ENCODE measurements around the gene SALL4.

DNA sequence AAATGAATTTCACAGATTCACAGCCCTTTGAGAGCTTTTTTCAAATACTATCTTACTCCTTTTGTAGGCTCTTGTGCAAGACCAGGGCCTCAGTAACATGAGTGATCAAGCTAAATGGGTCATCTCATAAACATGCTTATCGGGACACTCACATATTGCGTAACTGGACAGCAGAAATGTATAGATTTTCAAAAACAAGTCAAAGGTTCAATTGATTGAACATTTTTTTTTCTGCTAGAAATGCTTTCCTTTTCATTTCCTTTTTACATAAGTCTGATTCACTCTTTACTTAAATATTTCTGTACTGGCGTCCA is 8.7 kb upstream of the SALL4 start:
- TF ChIP-seq NANOG (IDR thresholded peaks at IDR 0.05; ENCODE audit: insufficient read depth, low read depth, low read length, poor library complexity, severe bottlenecking) (no peak), RFX5 (IDR thresholded peaks at IDR 0.05; ENCODE audit: borderline replicate concordance, low read depth, low read length) (no peak), EGR1 (IDR thresholded peaks at IDR 0.05; ENCODE audit: borderline replicate concordance, low read depth, low read length) (no peak), POLR2A (IDR thresholded peaks at IDR 0.05; ENCODE audit: control extremely low read depth in 1 of 2, low read depth in 2 of 2, low read length in 2 of 2) (no peak), SP1 (IDR thresholded peaks at IDR 0.05; ENCODE audit: low read depth, low read length) (no peak), EP300 (IDR thresholded peaks at IDR 0.05; ENCODE audit: borderline replicate concordance in 1 of 2, low read depth in 2 of 2, low read length in 2 of 2) (no peak)
